SHP77 treated with DMSO at 0.1 percent for 48 hours (cell line): ENCODE results near the gene ZFX.
A peak's percentile ranks its signal among the peaks of the same experiment; 100 is the strongest.
"Not testable (repeated sequence)": the region's sequence is repeated elsewhere in the genome, so short reads cannot be mapped to it uniquely, and the experiment has no call there.

Source experiments
- DNase-seq: peaks from one replicate; lab custom pipeline; 2025; lab: John Stamatoyannopoulos, UW

ZFX gene

GRCh38 chrX:24149351-24150050 is at the start of gene ZFX:
TSS of gene ZFX (plus strand) at chrX:24149729. CDS start at chrX:24172743, 23,014 bp downstream.
- no peak for DNase-seq

DNA sequence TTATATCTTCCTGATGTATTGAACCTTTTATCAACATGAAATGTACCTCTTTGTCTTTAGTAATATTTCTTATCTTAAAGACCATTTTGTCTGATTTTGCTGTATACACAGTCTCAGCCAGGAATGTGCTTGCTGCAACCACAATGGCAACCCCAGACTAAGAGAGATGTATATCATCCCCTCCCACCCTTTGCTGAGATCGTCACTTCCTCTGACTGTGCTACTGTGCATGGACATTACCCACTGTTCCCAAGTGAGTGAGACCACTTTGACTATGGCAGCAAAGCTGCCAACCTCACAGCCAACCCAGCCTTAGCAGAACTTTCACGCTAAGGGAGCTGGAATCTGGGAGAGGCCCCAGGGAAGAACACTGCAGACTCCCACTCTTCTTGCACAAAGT is 48.8 kb upstream of the ZFX start:
- DNase-seq: no peak

DNA sequence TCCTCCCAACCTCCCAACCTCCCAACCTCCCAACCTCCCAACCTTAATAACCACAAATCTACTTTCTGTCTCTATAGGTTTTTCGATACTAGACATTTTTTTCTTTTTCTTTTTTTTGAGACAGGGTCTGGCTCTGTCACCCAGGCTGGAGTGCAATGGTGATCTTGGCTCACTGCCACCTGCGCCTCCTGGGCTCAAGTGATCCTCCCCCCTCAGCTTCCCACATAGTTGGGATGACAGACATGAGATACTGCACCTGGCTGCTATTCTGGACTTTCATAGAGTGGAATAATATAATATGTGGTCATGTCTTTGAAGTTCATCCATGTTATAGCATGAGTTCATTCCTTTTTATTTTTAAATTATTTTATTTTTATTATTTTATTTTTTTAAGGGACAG is 39.5 kb upstream of the ZFX start:
- peak; percentile 11 for DNase-seq

- DNase-seq: no peak
Measured at GRCh38 chrX:24113181-24113580, 36.3 kb upstream of the ZFX start.

GRCh38 chrX:24117258-24117657 is 32.3 kb upstream of the ZFX start:
- DNase-seq: no peak

DNA sequence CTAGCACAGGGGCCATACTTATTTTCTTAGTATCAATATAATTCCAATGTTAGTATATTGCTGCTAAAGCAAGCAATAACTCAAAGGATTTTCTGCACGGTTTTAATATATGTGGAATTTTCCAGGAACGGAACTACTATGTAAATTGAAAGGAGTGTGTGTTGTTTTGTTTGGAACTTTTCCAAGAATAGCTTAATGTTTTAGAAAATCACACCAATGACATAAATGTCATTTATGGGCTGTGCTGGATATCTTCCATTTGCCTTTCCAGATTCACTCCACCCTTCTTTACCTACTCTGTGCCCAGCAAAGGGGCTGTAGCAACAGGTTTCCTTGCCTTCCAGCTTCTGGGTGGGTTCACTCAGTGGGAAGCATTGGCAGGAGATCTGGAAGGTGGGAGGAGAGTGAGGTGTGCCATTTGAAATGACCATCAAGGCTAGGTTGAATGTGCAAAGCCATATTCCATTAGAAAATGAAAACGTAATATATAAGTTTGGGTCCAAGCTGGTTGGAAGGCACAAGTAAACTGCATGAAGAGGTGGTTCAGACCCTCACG is 25.2 kb upstream of the ZFX start:
- no peak for DNase-seq

DNA sequence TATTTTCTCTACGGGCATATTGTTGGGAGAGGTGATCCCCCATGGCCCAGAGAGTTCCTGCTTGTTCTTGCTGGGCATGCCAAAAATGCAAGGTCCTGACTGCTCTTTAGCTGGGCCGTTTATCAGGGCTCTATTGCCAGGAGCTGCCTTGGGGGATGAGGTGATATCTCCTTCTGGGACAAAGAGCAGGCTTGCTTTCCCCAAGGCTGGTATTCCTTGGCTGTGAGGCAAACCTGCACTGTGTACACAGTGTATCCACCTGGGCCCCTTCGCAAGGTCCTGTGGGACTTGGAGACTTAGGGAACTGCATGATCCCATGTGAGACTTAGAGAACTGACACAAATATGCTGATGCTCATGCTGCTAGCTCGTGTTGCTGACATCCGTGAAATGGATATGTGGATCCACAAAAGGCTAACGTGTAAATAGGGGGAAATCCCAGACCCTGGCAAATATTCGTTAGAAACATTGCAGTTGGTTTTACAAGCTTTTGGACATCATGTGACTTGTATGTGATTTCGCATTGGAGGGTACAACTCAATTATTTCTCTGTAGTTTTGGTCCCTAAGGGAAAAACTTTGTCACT is 24.4 kb upstream of the ZFX start:
- DNase-seq: no peak

GRCh38 chrX:24131476-24131875 is 18.1 kb upstream of the ZFX start:
- no peak for DNase-seq

DNA sequence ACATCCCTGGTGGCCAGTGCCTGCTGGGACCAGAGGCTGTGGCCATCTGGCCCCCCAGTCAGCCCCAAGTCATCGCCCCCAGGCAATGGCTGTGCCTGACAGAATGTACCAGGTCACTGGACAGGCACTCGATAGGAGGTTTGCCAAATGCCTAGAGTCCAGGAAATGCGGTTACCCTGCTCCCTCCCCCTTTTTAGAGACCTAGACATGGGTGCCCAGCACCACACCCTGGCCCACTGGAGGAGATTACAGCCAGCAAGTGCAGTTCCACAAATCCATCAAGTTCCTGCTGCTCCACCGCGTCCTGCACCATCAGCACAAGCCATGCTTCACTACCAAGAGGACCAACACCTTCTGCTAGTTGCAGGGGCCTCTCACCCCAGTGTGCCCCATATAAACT is 16.2 kb upstream of the ZFX start:
- DNase-seq: no peak

- not testable (repeated sequence) for DNase-seq
Measured at GRCh38 chrX:24135768-24136167, 13.8 kb upstream of the ZFX start.

DNA sequence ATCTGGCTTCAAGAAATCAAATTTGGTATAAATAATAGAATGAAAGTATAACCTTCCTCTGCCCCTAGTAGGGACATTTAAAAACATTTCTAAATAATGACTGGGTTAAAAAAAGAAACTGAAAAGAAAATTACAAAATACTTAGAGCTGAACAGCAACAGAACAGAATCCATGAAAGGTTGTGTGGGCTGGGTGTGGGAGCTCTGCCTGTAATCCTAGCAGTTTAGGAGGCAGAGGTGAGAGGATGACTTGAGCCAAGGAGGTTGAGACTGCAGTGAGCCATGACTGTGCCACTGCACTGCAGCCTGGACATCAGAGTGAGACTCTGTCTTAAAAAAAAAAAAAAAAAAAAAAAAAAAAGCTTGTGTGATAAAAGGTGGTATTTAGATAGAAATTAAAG is 12.3 kb upstream of the ZFX start:
- DNase-seq: no peak

GRCh38 chrX:24143982-24144381 is 5.5 kb upstream of the ZFX start:
- not testable (repeated sequence) for DNase-seq

GRCh38 chrX:24144528-24144927 is 5.0 kb upstream of the ZFX start:
- DNase-seq: no peak

DNA sequence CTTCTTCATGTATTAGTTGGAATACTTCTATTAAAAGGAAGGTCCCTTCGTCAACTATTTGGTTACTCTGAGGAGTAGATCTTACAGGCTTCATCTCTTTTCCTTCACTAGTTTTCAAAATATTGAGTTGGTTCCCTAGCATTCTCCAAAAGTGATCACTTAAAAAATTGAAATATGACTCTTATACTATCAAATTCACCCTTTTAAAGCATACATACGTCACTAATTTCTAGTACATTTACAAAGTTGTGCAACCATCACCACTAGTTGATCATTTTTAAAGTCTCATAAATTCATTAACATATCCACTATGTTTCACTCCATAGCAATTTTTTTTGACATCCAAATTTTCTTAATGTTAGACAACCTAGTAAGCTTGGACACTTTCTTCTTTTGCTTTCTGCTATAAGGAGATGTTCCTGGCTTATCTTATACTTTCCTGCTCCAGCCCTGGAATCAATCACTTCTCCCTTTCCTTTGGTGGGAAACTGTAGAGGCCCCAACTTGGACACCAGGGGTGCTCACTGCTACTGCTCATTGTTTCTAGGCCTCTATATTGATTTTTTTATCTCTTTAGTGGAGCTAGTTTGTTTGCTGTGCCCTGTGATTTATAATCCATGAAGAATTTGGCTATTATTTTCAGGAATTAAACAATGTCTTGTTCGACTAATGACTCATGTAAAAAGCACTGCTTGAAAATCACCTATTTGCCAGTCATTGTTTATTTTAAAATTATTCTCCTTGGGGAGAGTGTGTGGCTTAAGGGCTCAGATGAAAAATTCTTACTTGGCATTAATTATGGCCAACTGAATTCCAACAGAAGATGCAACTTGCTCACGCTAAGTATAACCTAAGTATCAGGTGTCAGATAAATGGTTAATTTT is 4.0 kb upstream of the ZFX start:
- DNase-seq: no peak

DNA sequence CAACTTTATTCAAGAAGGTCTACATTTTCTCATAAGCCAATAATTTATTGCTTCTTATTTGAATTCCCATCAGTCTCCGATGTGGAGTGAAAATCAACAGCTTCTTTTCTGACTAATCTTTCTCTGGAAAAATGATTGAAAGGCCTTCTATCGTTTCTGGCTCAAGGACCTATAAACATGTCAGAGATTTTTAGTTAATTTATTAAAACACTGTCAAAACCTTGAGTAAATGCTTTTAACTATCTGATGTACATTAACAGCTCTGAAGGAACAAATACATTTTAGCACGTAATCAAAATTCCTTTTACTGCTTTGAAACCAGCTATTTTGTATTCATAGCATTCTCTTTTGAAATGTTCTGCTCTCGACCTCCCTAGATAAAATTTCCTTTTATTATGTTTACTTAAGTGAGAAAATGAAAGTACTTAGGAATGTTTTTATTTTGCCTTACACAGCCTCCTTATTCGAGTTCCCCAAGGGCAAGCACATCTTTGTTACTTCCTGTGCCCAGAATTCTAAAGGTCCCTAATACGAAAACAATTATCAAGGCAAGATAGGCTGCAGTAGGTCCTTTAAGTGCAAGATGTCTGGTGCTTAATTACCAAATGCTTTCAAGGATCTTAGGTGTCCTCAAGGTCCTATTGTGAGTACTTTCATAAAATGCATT is 3.1 kb upstream of the ZFX start:
- DNase-seq: no peak

GRCh38 chrX:24147165-24147564 is 2.4 kb upstream of the ZFX start:
- DNase-seq: no peak

GRCh38 chrX:24148121-24148520 is 1.4 kb upstream of the ZFX start:
- DNase-seq: no peak

GRCh38 chrX:24148535-24149350 is 786 bp upstream of the ZFX start:
- DNase-seq: no peak

DNA sequence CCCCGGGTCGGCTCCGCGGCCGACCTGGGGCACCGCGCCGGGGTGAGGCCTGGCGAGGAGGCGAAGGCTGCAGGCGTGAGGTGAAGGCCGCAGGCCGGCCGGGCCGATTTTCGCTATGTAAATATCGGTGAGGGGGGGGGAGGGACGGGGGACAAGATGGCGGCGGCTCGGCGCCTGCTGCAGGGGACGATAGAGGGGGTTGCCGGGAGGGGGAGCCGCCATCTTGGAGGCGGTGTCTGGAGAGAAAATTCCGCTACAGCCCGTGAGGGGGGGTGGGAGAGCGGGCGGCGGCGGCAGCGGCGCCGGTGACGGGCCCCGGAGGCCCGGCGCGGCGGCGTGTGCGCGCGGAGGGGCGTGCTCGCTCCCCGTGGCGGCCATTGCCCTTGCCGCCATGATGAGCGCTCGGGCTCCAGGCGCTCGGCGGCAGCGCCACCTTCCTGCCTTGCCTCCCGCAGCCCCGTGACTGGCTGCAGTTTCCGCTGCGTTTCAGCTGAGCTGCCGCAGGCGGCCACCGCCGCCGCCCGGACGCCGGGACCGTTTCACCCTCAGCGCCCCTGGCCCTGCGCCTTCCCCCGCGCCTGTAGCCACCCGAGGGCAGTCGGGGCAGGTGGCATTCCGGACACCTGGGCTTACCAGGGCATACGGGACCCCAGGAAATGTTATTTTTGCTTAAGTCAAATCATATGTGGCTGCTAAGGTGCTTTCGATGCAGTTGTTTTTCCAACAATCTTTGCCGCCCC is 692 bp downstream of the ZFX start:
- no peak for DNase-seq

DNA sequence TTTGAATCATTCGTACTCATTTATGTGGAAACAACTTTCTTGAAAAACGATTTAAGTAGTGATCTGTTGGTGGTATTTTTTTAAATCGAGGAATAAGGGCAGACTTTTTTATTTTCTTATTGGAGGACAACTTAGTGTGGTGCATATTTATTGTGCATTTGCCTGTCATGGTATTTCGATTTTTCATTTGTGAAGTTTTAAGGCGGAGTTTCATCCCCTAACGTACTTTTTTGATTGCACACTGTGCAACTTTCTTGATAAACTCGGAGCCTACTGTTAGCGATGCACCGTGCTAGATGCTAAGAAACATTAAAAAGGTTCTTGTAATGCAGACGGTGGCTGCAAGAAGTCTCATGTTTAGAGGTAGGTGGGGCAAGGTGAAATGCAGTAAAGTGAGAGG is 1.4 kb downstream of the ZFX start:
- no peak for DNase-seq

DNA sequence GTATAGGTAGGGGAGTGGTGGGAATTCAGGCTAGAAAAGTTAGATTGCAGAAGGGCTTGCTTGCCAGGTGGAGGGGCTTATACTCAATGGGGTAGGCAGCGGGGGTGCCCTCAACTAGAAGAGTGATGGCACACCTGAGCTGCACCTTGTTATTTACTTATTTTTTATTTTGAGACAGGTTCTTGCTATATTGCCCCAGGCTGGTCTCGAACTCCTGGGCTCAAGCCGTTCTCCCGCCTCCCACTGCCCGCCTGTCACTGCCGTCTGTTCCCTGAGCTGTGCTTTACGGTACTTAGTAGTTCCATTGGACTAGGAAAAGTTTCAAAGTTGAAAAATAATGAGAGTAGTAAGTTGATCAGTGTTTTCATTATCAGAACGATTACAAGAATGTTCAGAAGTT is 2.0 kb downstream of the ZFX start:
- no peak for DNase-seq
